Activated naive CD4-positive, alpha-beta T cell treated with anti-CD3 and anti-CD28 coated beads, Interleukin-2, amount 50 U/mL, for 16 hours (primary cell): ENCODE measurements around the gene GPAT3.
"Not testable (repeated sequence)": the region's sequence is repeated elsewhere in the genome, so short reads cannot be mapped to it uniquely, and the experiment has no call there.

Source experiments
- DNase-seq: peaks from one replicate; pipeline ENCODE4 v3.0.0-alpha.2; 2020

GPAT3 gene

DNA sequence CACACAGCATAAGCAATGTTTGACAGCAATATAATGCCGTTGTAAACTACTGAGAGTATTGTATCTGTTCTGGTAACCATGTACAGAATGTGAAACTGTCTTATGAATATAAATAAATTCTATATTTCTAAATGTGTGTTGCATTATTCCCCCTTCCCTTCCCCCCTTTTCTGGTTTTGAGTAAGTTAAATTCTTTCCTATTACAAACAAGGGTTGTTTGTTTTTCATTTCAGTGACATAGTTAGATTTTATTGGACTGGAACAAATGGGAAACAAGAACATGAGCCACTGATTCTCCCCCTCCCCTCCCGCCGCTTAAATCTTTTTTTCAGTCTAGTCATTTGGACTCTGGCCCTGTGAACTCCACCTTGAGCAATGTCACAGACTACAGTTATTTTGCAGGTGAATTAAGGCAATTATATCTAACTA lies 69.8 kb downstream of the GPAT3 start:
- no peak for DNase-seq

DNA sequence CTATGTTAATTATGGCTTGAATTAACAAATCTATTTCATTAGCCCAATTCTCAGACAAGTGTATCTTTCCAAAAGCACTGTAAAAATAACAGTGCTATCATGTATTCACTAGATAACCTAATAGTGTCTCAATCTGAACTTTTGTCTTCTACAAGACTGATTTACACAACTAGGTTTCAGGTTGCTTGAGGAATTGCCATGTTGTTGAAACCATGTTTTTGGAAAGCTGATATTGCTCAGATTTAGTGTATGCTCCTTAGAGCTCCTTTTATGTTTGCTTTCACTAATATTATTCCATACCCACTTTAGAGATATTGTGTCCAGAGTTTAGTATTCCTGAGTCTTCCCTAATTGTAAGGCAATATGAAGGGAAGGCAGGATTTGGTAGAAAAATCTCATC lies 70.6 kb downstream of the GPAT3 start:
- no peak for DNase-seq

DNA sequence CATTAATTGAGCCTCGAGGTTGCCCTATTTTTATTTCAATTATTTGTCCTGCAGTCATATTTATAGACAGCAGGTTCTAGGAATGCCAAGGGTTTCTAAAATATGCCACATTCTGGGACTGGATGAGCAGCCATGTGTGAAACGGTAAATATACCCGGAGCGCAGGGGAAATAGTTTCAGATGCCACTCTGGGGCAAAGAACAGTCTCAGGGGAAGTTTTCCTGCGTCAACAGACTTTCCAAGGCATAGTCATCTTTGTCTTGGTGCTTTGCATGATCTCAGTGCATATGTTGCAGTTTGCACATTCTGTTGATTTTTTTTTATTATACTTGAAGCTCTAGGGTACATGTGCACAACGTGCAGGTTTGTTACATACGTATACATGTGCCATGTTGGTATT lies 71.0 kb downstream of the GPAT3 start:
- no peak for DNase-seq

DNA sequence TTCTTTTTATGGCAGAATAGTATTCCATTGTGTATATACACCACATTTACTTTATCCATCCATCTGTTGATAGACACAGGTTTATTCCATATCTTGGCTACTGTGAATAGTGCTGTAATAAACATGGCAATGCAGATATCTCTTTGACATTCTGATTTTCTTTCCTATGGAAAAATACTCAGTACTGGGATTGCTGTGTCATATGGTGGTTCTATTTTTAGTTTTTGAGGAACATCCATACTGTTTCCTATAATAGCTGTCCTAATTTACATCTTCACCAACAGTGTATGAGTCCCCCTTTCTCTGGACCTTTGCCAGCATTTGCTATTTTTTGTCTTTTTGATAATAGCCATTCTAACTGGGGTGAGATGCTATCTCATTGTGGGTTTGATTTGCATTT lies 73.5 kb downstream of the GPAT3 start:
- no peak for DNase-seq

- DNase-seq, result no peak
These were observed 74.8 kb downstream of the GPAT3 start for GRCh38 chr4:83610729-83611128.

DNA sequence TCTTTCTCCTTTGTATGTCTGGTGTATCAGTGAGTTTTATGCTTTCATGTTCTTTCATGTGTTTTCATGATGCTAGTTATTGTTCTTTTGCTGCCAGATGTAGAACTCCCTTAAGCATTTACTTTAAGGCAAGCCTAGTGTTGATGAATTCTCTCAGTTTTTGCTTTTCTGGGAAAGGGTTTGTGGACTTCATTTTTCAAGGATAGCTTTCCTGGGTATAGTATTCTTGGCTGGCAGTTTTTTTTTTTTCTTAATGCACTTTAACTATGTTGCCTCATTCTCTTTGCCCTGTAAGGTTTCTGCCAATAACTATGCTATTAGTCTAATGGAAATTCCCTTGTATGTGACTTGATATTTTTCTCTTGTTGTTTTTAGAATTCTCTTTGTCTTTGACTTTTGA lies 77.1 kb downstream of the GPAT3 start:
- no peak for DNase-seq

GRCh38 chr4:83613994-83614393 lies 78.1 kb downstream of the GPAT3 start:
- DNase-seq, result no peak

DNA sequence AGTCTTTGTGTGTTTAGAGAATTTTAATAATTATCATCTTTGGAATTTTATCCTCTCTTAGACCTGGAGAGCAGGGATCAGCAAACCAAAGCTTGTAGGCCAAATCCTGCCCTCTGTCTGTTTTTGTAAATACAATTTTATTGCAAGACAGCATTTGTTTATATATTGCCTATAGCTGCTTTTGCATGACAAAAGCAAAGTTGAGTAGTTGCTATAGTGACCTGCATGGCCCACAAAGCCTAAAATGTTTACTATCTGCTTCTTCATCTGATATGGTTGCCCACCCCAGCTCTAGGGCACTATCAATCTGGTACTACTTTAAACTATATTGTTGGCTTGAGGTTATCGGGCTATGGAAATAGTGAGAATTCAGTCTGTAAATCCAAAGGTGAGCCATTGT lies 80.3 kb downstream of the GPAT3 start:
- DNase-seq, result no peak

DNA sequence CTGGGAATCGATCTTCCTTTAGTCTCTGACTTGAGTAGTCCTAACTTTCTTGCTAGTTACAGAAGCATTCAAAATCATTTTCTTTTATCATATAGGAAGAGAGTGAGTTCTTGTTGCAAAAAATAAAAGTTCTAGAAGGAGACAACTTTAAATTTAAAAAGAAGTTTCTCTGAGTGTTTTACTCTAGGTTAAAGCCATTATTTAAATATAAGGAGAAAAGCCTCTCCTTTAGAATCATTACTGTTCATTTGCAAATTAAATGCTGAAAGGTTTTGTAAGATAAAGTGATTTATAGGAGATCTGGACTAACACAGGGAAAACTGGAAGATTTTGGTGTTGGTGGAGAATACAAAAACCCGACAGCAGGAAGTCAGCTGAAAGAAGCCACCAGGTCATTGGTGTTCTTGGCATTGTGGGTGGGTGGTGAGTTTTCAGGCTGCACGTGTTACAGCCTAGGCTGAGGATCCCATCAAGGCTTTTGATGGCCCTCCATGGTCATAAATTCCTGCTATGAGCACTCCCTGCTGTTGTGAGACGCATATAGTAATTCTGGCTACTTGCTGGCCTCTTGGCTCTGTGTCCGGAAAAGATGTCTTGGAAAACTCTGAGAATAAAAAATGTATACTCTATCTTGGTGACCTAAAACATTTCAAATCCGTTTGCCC lies 81.6 kb downstream of the GPAT3 start:
- DNase-seq, result no peak

- DNase-seq, result no peak
These were observed 82.5 kb downstream of the GPAT3 start for GRCh38 chr4:83618431-83618830.

DNA sequence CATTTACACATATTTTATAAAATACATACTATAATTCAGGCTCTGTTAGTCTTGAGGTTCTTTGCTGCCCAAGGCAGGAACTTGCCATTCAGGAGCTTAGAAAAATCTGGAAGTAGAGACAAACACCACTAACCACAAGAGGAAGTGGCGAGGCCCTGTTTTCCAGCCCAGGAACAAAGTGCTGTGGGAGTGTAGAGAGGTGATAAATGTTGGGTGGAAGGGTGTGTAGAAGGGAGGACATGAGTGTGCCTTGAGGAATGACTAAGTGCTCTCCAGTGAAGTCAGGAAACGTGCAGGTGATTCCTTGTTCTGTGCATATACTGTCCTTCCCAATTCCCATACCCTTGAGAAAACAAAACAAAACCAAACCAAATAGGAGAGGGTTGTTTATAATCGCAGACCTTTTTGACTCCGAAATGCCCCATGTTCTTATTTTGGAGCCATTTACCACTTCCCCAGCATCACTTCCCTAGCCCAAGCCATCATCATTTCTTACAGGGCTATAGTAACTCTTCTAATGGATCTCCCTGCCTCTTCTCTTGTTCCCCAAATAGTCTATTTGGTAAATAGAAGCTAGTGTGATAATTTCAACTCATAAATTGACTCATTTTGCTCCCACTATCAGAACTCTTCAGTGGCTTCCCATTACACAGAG lies 83.2 kb downstream of the GPAT3 start:
- DNase-seq, result no peak

GRCh38 chr4:83622127-83622526 lies 86.2 kb downstream of the GPAT3 start:
- DNase-seq, result not testable (repeated sequence)

- DNase-seq, result no peak
These were observed 89.9 kb downstream of the GPAT3 start for GRCh38 chr4:83625821-83626220.

DNA sequence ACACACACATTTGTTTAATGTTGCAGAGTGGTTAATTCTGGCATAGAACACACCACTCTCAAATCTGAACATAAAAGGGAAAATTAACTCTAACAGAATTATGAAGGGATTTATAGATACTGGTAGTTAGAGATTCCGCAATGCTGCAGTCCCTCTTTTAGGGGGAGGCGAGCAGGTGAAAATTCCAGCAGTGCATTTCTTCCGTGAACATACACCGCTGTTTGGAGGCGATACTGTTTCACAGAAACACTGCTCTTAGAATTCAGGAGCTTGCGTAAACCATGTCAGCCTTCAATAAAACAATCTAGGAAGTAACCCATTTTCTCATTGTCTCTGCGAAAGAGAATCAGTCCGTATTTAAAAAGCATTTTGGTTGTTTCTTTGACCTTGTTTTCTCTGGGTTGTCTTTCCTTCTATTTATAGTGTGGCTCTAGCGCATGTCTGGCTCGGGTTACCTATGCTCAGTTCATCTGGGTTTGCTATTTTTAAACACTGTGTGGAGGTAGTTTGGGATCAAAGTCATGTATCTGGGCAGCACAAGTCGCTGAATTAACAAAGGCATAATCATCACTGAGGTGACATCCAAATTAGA lies 90.4 kb downstream of the GPAT3 start:
- no peak for DNase-seq

- no peak for DNase-seq
These were observed 94.2 kb downstream of the GPAT3 start for GRCh38 chr4:83629945-83630721.

GRCh38 chr4:83631066-83631465 lies 95.2 kb downstream of the GPAT3 start:
- DNase-seq, result no peak

GRCh38 chr4:83636930-83637329 lies 101.0 kb downstream of the GPAT3 start:
- no peak for DNase-seq

DNA sequence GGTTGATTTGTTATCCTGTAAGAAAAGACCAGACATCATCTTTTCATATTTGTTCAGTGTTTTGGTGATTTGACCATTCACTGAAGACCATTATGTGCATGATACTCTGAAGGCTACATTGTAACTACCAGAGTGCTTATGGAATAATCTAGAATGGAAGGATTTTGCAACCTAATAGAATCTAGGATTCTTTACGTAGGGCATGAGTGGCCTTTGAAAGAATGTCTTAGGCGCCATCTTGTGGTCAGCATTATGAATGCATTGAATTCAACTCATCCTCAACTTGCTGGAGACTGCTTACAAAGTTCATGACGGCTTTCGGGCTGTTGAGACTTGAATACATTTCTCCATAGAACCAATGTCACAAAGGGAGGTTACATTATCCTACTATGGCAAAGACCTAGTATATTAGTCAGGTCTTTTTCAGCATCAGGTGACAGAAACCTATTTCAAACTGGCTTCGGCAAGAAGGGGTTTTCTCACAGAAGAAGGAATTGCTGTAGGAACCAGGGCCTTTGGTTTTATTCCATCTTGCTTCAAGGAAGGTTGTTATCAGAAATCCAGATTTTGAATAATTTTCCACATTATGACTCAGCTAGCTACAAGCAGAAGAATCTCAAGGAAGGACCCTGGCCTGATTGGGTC lies 104.1 kb downstream of the GPAT3 start:
- peak; percentile 24 for DNase-seq

DNA sequence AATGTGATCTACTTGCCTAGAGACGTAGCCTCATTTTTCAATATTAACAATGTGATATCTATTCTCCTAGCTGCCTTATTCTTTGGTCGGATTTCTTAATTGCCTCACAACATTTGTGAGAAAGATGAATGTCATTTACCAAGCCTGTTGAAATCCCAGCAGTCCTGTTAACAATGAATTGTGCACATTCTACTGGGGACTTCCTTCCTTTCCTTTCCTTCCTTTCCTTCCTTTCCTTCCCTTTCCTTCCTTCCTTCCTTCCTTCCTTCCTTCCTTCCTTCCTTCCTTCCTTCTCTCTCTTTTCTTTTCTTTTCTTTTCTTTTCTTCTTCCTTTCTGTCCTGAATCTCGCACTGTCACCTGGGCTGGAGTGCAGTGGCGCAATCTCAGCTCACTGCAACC lies 107.1 kb downstream of the GPAT3 start:
- no peak for DNase-seq

DNA sequence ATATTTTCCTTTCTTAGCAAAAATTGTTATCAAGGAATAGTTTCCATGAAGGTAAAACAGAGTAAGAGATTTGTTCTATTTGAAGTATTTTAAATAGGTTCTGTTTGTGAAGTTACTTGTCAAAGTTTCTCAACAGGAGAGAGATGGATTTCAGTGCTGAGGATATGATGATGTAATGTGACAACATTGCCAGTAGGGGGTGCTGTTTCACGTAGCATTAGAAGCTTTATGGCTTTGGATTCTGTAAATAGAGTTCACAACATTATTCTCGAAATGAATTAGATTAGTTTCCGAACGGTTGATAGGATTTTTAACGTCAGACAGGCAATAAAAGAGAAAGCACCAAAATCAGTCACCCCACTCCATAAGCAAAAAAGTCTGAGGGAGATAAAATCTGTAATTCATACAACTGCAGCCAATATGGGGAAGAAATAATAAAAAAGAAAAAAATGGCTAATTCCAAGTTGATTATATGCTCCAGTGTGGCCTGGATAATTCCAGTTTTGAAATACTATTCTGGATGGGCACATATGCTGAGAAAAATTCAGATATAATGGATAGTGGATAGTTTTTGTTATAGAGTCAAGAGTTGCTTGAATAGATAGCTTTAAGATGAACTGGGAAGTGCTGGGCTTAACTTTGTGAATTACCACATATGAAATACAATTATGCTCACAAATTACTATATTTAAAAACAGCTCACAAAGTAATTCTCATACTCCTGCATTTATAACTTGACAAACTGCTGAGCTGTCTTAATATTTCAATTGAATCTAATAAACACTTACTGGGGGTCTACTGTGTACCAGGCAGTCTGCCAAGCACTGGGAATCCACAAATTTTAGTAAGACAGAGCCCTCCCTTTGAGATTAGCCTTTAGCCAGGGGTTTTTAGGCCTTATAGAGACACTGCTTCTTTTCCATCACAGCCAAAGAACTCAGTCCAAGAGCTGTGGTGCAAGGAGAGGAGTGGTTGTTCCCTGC lies 109.1 kb downstream of the GPAT3 start:
- DNase-seq, result no peak

DNA sequence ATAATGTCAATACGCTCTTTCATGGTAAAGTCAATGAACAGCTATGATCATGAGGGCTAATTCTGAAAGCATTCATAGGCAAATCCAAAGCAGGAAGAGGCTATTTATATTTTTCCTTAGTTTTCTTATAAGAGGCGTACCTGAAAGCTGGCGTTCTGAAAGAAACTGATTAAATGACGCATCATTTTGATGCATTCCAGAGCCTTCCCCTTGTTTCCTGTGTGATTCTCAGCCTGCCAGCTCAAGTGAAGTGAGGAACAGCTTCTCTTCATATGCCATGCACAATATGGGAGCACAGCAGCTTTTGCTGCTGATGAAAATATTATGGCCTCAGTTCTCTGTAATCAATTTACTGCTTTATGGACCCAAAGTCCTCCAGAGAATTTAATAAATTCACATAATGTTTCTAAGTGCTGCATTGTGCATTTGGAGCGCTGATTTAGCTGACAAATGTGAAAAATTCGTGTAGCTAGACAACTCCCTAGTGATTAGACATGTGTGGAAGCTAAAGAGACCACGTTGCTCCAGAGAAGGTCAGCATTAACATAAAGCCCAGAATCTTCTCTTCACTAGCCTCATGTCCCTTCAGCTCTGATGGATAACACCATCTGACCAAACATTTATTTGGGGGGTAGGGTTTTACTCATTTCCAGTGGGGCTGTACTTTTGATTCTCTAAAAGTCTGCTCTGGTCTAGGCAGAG lies 110.8 kb downstream of the GPAT3 start:
- no peak for DNase-seq
